SU-DHL-6 (cell line): ENCODE measurements around the gene IFI6.

ENCODE experiments used
- H2AFZ ChIP-seq: fragments of 200-600 bp; sonication (generic); 2 replicates; pipeline ENCODE4 v1.6.1; 2014; ENCODE audit warnings: low read depth, mild to moderate bottlenecking, moderate library complexity, mixed read lengths, antibody characterized with exemption, low read length; ENCODE audit not compliant: severe bottlenecking
- H3F3A ChIP-seq: fragments of 200-600 bp; shearing (Covaris generic); 2 replicates; pipeline ENCODE4 v1.6.0; 2016; ENCODE audit warnings: antibody characterized with exemption, mild to moderate bottlenecking; ENCODE audit not compliant: insufficient read depth
- H3K27ac ChIP-seq: fragments of 200-600 bp; sonication (generic); 2 replicates; pipeline ENCODE4 v1.5.1; 2016; ENCODE audit warnings: low read depth, mild to moderate bottlenecking, low read length, moderate library complexity, mixed read lengths
- H3K27me3 ChIP-seq: fragments of 200-600 bp; sonication (generic), shearing (Covaris generic); 2 replicates; pipeline ENCODE4 v1.6.0; 2014; ENCODE audit warnings: mild to moderate bottlenecking, low read length
- H3K36me3 ChIP-seq: fragments of 200-600 bp; sonication (generic); 2 replicates; pipeline ENCODE4 v1.6.1; 2014; ENCODE audit warnings: mild to moderate bottlenecking, low read length, mixed read lengths
- H3K4me2 ChIP-seq: fragments of 300-600, 200-600 bp; shearing (Covaris generic), sonication (generic); 2 replicates; pipeline ENCODE4 v1.6.0; 2014; ENCODE audit warnings: low read length, low read depth, mild to moderate bottlenecking; ENCODE audit not compliant: poor library complexity, severe bottlenecking
- H3K4me3 ChIP-seq: fragments of 200-600 bp; sonication (generic); 2 replicates; pipeline ENCODE4 v1.5.1; 2014; ENCODE audit warnings: antibody characterized with exemption, low read length, mild to moderate bottlenecking, mixed read lengths; ENCODE audit not compliant: insufficient read depth, poor library complexity, severe bottlenecking
- H3K79me2 ChIP-seq: fragments of 200-600 bp; sonication (generic); 2 replicates; pipeline ENCODE4 v1.6.1; 2014; ENCODE audit warnings: mild to moderate bottlenecking, low read length, moderate library complexity; ENCODE audit not compliant: insufficient read depth
- H3K9ac ChIP-seq: fragments of 200-600 bp; sonication (generic); 2 replicates; pipeline ENCODE4 v1.7.0; 2014; ENCODE audit warnings: mild to moderate bottlenecking, low read length
- H3K9me2 ChIP-seq: fragments of 200-600 bp; sonication (generic); replicated peaks from 2 replicates; pipeline ENCODE4 v1.6.1; 2014; ENCODE audit warnings: low read length; ENCODE audit not compliant: insufficient read depth
- H3K9me3 ChIP-seq: fragments of 200-600 bp; sonication (generic); 2 replicates; pipeline ENCODE4 v1.6.1; 2014; ENCODE audit warnings: low read length, mixed read lengths; ENCODE audit not compliant: insufficient read depth
- H4K20me1 ChIP-seq: fragments of 200-600 bp; sonication (generic); 2 replicates; pipeline ENCODE4 v1.6.1; 2014; ENCODE audit warnings: low read depth, mild to moderate bottlenecking, antibody characterized with exemption, low read length, moderate library complexity, mixed read lengths
- CTCF ChIP-seq: fragments of 200-600 bp; sonication (generic); IDR thresholded peaks from one replicate; pipeline ENCODE4 v1.5.1; 2017; ENCODE audit warnings: antibody characterized with exemption, mild to moderate bottlenecking, low read length, moderate library complexity; ENCODE audit not compliant: insufficient read depth, poor library complexity, severe bottlenecking
- EZH2phosphoT487 ChIP-seq: fragments of 200-600 bp; sonication (generic), shearing (Covaris generic); conservative IDR thresholded peaks from 2 replicates; pipeline ENCODE4 v1.6.1; 2018; ENCODE audit warnings: mild to moderate bottlenecking, antibody characterized with exemption, low read length, moderate library complexity, mixed read lengths

Gene IFI6

GRCh38 chr1:27689423-27690173, 17.6 kb upstream of the IFI6 start:
- H3K36me3 ChIP-seq = no peaks in the 10 kb centered on the region
- H3K9ac ChIP-seq = no peak overlapping the region
- no peaks in the 10 kb centered on the region for H3K79me2 ChIP-seq
- no peaks in the 10 kb centered on the region for H4K20me1 ChIP-seq
- H3K9me3 ChIP-seq = no peaks in the 10 kb centered on the region
- TF ChIP-seq CTCF = no peak
- no peak for TF ChIP-seq EZH2phosphoT487
- H3F3A ChIP-seq = no peaks in the 10 kb centered on the region
- H3K4me3 ChIP-seq = no peak overlapping the region
- H2AFZ ChIP-seq = no peak overlapping the region
- no peak overlapping the region for H3K4me2 ChIP-seq
- H3K27ac ChIP-seq = no peak overlapping the region
- no peaks in the 10 kb centered on the region for H3K27me3 ChIP-seq
- no peaks in the 10 kb centered on the region for H3K9me2 ChIP-seq

- no peaks in the 10 kb centered on the region for H4K20me1 ChIP-seq
- H2AFZ ChIP-seq = no peak overlapping the region
- no peaks in the 10 kb centered on the region for H3K9me2 ChIP-seq
- no peak overlapping the region for H3K9ac ChIP-seq
- H3F3A ChIP-seq = no peaks in the 10 kb centered on the region
- H3K27me3 ChIP-seq = no peaks in the 10 kb centered on the region
- TF ChIP-seq CTCF (no peak), EZH2phosphoT487 (no peak)
- H3K27ac ChIP-seq = no peak overlapping the region
- H3K36me3 ChIP-seq = no peaks in the 10 kb centered on the region
- no peaks in the 10 kb centered on the region for H3K9me3 ChIP-seq
- no peaks in the 10 kb centered on the region for H3K79me2 ChIP-seq
- H3K4me3 ChIP-seq = no peak overlapping the region
- no peak overlapping the region for H3K4me2 ChIP-seq
Observed at GRCh38 chr1:27687906-27688305, 15.9 kb upstream of the IFI6 start.

- H3K79me2 ChIP-seq = no peaks in the 10 kb centered on the region
- no peaks in the 10 kb centered on the region for H3K36me3 ChIP-seq
- no peaks in the 10 kb centered on the region for H3K27me3 ChIP-seq
- H4K20me1 ChIP-seq = no peaks in the 10 kb centered on the region
- no peaks in the 10 kb centered on the region for H3F3A ChIP-seq
- no peaks in the 10 kb centered on the region for H3K9me3 ChIP-seq
- no peaks in the 10 kb centered on the region for H3K9me2 ChIP-seq
- H3K4me2 ChIP-seq = no peak overlapping the region
- H3K27ac ChIP-seq = no peak overlapping the region
- H3K4me3 ChIP-seq = no peak overlapping the region
- TF ChIP-seq CTCF (no peak), EZH2phosphoT487 (no peak)
- no peak overlapping the region for H3K9ac ChIP-seq
- H2AFZ ChIP-seq = no peak overlapping the region
Observed at GRCh38 chr1:27686223-27686990, 14.4 kb upstream of the IFI6 start.
